HEK293 (cell line): ENCODE results near the gene TMC5.

ENCODE experiments used
- CTCF ChIA-PET: fragments of 350-600 bp; formaldehyde crosslinking; extraction: SDS; loops from one replicate; lab custom pipeline; 2021; ENCODE audit warnings: antibody characterized with exemption; lab: Yijun Ruan, JAX
- POLR2A ChIA-PET: fragments of 300-600 bp; formaldehyde crosslinking; extraction: SDS; loops from one replicate; lab custom pipeline; 2020; ENCODE audit warnings: antibody characterized with exemption, inconsistent platforms; lab: Yijun Ruan, JAX
- H3K27ac ChIP-seq: fragments of 200-500 bp; sonication (Bioruptor generic); 2 replicates; pipeline ENCODE4 v1.5.1; 2014; ENCODE audit warnings: low read depth, low read length, control low read depth, inconsistent platforms; ENCODE audit errors: extremely low read depth
- H3K36me3 ChIP-seq, 2 experiments: fragments of 200-500 bp in 1 of 2; sonication (Bioruptor generic) in 1 of 2; 1 replicate in 1 of 2; 2 replicates in 1 of 2; pipeline ENCODE4 v1.5.1; 2014 to 2017; ENCODE audit warnings: inconsistent platforms in 2 of 2, low read length in 2 of 2; ENCODE audit not compliant: control insufficient read depth in 2 of 2, insufficient read depth in 1 of 2
- H3K4me1 ChIP-seq: fragments of 200-500 bp; sonication (Bioruptor generic); 2 replicates; pipeline ENCODE4 v1.5.1; 2014; ENCODE audit warnings: mild to moderate bottlenecking, low read length, inconsistent platforms; ENCODE audit not compliant: control insufficient read depth, insufficient read depth
- H3K4me3 ChIP-seq: 2 replicates; pipeline ENCODE4 v1.5.1; 2011; ENCODE audit warnings: low read depth, mild to moderate bottlenecking, control low read depth, low read length, moderate library complexity
- H3K9me3 ChIP-seq: fragments of 200-500 bp; sonication (Bioruptor generic); 2 replicates; pipeline ENCODE4 v1.5.1; 2014; ENCODE audit warnings: low read depth, low read length, inconsistent platforms; ENCODE audit not compliant: control insufficient read depth, insufficient read depth
- CTCF ChIP-seq: fragments of 450-650 bp; formaldehyde crosslinking; IDR thresholded peaks from 2 replicates; pipeline ENCODE4 v1.5.1; 2016; ENCODE audit warnings: missing biosample characterization, missing genetic modification characterization
- KLF1 ChIP-seq: fragments of 450-650 bp; formaldehyde crosslinking; IDR thresholded peaks from 2 replicates; pipeline ENCODE4 v1.5.1; 2016; ENCODE audit warnings: missing biosample characterization, missing genetic modification characterization
- PRDM6 ChIP-seq: fragments of 450-650 bp; formaldehyde crosslinking; IDR thresholded peaks from 2 replicates; pipeline ENCODE4 v1.5.1; 2017; ENCODE audit warnings: missing biosample characterization, missing genetic modification characterization
- SCRT2 ChIP-seq: fragments of 450-650 bp; formaldehyde crosslinking; IDR thresholded peaks from 2 replicates; pipeline ENCODE4 v1.5.1; 2016; ENCODE audit warnings: missing biosample characterization, missing genetic modification characterization
- TCF7L2 ChIP-seq: IDR thresholded peaks from 2 replicates; pipeline ENCODE4 v1.6.1; 2011; ENCODE audit warnings: low read depth, mild to moderate bottlenecking, inconsistent platforms, low read length, moderate library complexity, borderline replicate concordance
- ZNF121 ChIP-seq: fragments of 450-650 bp; formaldehyde crosslinking; IDR thresholded peaks from 2 replicates; pipeline ENCODE4 v1.5.1; 2016; ENCODE audit warnings: missing biosample characterization, missing genetic modification characterization
- ZNF140 ChIP-seq: fragments of 450-650 bp; formaldehyde crosslinking; IDR thresholded peaks from 2 replicates; pipeline ENCODE4 v1.5.1; 2016; ENCODE audit warnings: missing biosample characterization, missing genetic modification characterization
- ZNF16 ChIP-seq: fragments of 450-650 bp; formaldehyde crosslinking; IDR thresholded peaks from 2 replicates; pipeline ENCODE4 v1.5.1; 2016; ENCODE audit warnings: low read depth, missing biosample characterization, missing genetic modification characterization
- ZNF184 ChIP-seq: fragments of 450-650 bp; IDR thresholded peaks from 2 replicates; pipeline ENCODE4 v1.5.1; 2018; ENCODE audit warnings: missing biosample characterization, mild to moderate bottlenecking, missing genetic modification characterization
- ZNF223 ChIP-seq: fragments of 450-650 bp; formaldehyde crosslinking; IDR thresholded peaks from 2 replicates; pipeline ENCODE4 v1.5.1; 2016; ENCODE audit warnings: missing biosample characterization, missing genetic modification characterization
- ZNF394 ChIP-seq: fragments of 450-650 bp; formaldehyde crosslinking; IDR thresholded peaks from 2 replicates; pipeline ENCODE4 v1.5.1; 2016; ENCODE audit warnings: missing biosample characterization, missing genetic modification characterization, mild to moderate bottlenecking, moderate library complexity, borderline replicate concordance
- ZNF449 ChIP-seq: fragments of 450-650 bp; formaldehyde crosslinking; IDR thresholded peaks from 2 replicates; pipeline ENCODE4 v1.5.1; 2017; ENCODE audit warnings: missing biosample characterization, mild to moderate bottlenecking, missing genetic modification characterization, moderate library complexity
- ZNF48 ChIP-seq: fragments of 450-650 bp; formaldehyde crosslinking; IDR thresholded peaks from 2 replicates; pipeline ENCODE4 v1.5.1; 2016; ENCODE audit warnings: missing biosample characterization, missing genetic modification characterization
- ZNF501 ChIP-seq: fragments of 450-650 bp; formaldehyde crosslinking; IDR thresholded peaks from 2 replicates; pipeline ENCODE4 v1.5.1; 2016; ENCODE audit warnings: missing biosample characterization, missing genetic modification characterization
- ZNF510 ChIP-seq: fragments of 450-650 bp; formaldehyde crosslinking; IDR thresholded peaks from 2 replicates; pipeline ENCODE4 v1.5.1; 2018; ENCODE audit warnings: mild to moderate bottlenecking, missing genetic modification characterization, missing biosample characterization; ENCODE audit not compliant: insufficient replicate concordance
- ZNF529 ChIP-seq: fragments of 450-650 bp; formaldehyde crosslinking; IDR thresholded peaks from 2 replicates; pipeline ENCODE4 v1.5.1; 2017; ENCODE audit warnings: missing genetic modification characterization, missing biosample characterization; ENCODE audit not compliant: insufficient replicate concordance
- ZNF560 ChIP-seq: fragments of 450-650 bp; formaldehyde crosslinking; IDR thresholded peaks from 2 replicates; pipeline ENCODE4 v1.5.1; 2017; ENCODE audit warnings: missing biosample characterization, missing genetic modification characterization, borderline replicate concordance
- ZNF571 ChIP-seq: fragments of 450-650 bp; formaldehyde crosslinking; IDR thresholded peaks from 2 replicates; pipeline ENCODE4 v1.5.0; 2017; ENCODE audit warnings: missing biosample characterization, missing genetic modification characterization
- ZNF580 ChIP-seq: fragments of 450-650 bp; formaldehyde crosslinking; IDR thresholded peaks from 2 replicates; pipeline ENCODE4 v1.5.1; 2016; ENCODE audit warnings: missing biosample characterization, missing genetic modification characterization
- ZNF629 ChIP-seq: fragments of 450-650 bp; formaldehyde crosslinking; IDR thresholded peaks from 2 replicates; pipeline ENCODE4 v1.5.1; 2017; ENCODE audit warnings: missing biosample characterization, missing genetic modification characterization
- ZNF664 ChIP-seq: fragments of 450-650 bp; formaldehyde crosslinking; IDR thresholded peaks from 2 replicates; pipeline ENCODE4 v1.5.1; 2016; ENCODE audit warnings: missing biosample characterization, missing genetic modification characterization

Gene TMC5

GRCh38 chr16:19502395-19503131, 84.9 kb downstream of the TMC5 start (continued):
- TF ChIP-seq CTCF: peak; percentile 35; the same call in 1 of the 2 replicates
- peak; percentile 99 for TF ChIP-seq ZNF121 (tag by site-specific recombination)
- no peak for TF ChIP-seq ZNF184 (tag by site-specific recombination)

GRCh38 chr16:19503461-19504075, 85.9 kb downstream of the TMC5 start:
- Histone ChIP-seq H3K4me1 (no peaks in the 10 kb centered on the region), H3K4me3 (no peak overlapping the region), H3K9me3 (no peaks in the 10 kb centered on the region), H3K36me3 (peaks cover 28 to 90% of the 10 kb centered on the region in 2 experiments), H3K27ac (no peak overlapping the region)
- ChIA-PET POLR2A (no interaction called here), CTCF (interaction anchor here (0.6 to 3.4 kb wide), 16 partner anchors 9 to 418 kb away, joined by 3 to 49 read pairs (median 10); no protein-coding TSS in a partner anchor)
- no peak for TF ChIP-seq ZNF48 (tag by site-specific recombination)
- TF ChIP-seq SCRT2 (tag by site-specific recombination): no peak

- H3K4me1 ChIP-seq: no peaks in the 10 kb centered on the region
- ChIA-PET CTCF (interaction anchor here (0.5 to 1.4 kb wide), 6 partner anchors 8 to 339 kb away, joined by 3 to 4 read pairs (median 3); no protein-coding TSS in a partner anchor), POLR2A (no interaction called here)
- no peaks in the 10 kb centered on the region for H3K9me3 ChIP-seq
- H3K4me3 ChIP-seq: no peak overlapping the region
- 0 out of 2 replicates have a peak, but pooled peaks have one; percentile 22 for TF ChIP-seq PRDM6 (tag by site-specific recombination)
- TF ChIP-seq ZNF16 (tag by site-specific recombination): no peak
- TF ChIP-seq KLF1 (tag by site-specific recombination): peak; percentile 19; the same call in 1 of the 2 replicates
- H3K27ac ChIP-seq: no peak overlapping the region
- peaks cover 35 to 89% of the 10 kb centered on the region in 2 experiments for H3K36me3 ChIP-seq
Observed at GRCh38 chr16:19505600-19506303, 88.1 kb downstream of the TMC5 start.

GRCh38 chr16:19506965-19507364, 89.3 kb downstream of the TMC5 start:
- H3K27ac ChIP-seq: no peak overlapping the region
- peaks cover 32 to 85% of the 10 kb centered on the region in 2 experiments for H3K36me3 ChIP-seq
- H3K4me3 ChIP-seq: no peak overlapping the region
- ChIA-PET CTCF (interaction anchor here (0.9 to 2.5 kb wide), 4 partner anchors 106 to 422 kb away, joined by 3 to 14 read pairs (median 5); no protein-coding TSS in a partner anchor), POLR2A (no interaction called here)
- no peaks in the 10 kb centered on the region for H3K9me3 ChIP-seq
- no peaks in the 10 kb centered on the region for H3K4me1 ChIP-seq
- 0 out of 2 replicates have a peak, but pooled peaks have one; percentile 23 for TF ChIP-seq ZNF664
- no peak for TF ChIP-seq ZNF571 (tag by site-specific recombination)
- TF ChIP-seq TCF7L2: no peak
- TF ChIP-seq ZNF501 (tag by site-specific recombination): 0 out of 2 replicates have a peak, but pooled peaks have one; percentile 40
- peak; percentile 49; the same call in 1 of the 2 replicates for TF ChIP-seq ZNF629 (tag by site-specific recombination)
- TF ChIP-seq ZNF223 (tag by site-specific recombination): no peak
- TF ChIP-seq ZNF140 (tag by site-specific recombination): peak; percentile 60; the same call in 1 of the 2 replicates
- TF ChIP-seq ZNF510 (tag by site-specific recombination): peak; percentile 17
- peak; percentile 80 for TF ChIP-seq ZNF560 (tag by site-specific recombination)
- TF ChIP-seq ZNF449: no peak
- 0 out of 2 replicates have a peak, but pooled peaks have one; percentile 57 for TF ChIP-seq ZNF580 (tag by site-specific recombination)
- peak; percentile 91; the same call in 1 of the 2 replicates for TF ChIP-seq ZNF394
- TF ChIP-seq ZNF529: peak; percentile 60
